SH-SY5Y (cell line): ENCODE measurements around the gene AARSD1.

Experiments used
- GATA2 ChIP-seq: IDR thresholded peaks from 2 replicates; pipeline ENCODE4 v1.6.1; 2011; ENCODE audit warnings: mild to moderate bottlenecking, low read depth, low read length
- GATA3 ChIP-seq: IDR thresholded peaks from 2 replicates; pipeline ENCODE4 v1.6.1; 2011; ENCODE audit warnings: low read depth, mild to moderate bottlenecking, low read length, moderate library complexity

- TF ChIP-seq GATA3, result no peak
- no peak for TF ChIP-seq GATA2
Observed at GRCh38 chr17:42917236-42917603, 47.0 kb downstream of the AARSD1 start.
